ENCODE results near the gene NTM.

NTM gene

GRCh38 chr11:131455843-131456704 is 85.7 kb downstream of the NTM start:
- no peaks in the 10 kb centered on the region for H3K36me3 ChIP-seq
- no peak overlapping the region for H3K27ac ChIP-seq
- no peak for DNase-seq
- H3K4me3 ChIP-seq (ENCODE audit: low read depth, low read length), result no peak overlapping the region
- TF ChIP-seq, protein P1, sequence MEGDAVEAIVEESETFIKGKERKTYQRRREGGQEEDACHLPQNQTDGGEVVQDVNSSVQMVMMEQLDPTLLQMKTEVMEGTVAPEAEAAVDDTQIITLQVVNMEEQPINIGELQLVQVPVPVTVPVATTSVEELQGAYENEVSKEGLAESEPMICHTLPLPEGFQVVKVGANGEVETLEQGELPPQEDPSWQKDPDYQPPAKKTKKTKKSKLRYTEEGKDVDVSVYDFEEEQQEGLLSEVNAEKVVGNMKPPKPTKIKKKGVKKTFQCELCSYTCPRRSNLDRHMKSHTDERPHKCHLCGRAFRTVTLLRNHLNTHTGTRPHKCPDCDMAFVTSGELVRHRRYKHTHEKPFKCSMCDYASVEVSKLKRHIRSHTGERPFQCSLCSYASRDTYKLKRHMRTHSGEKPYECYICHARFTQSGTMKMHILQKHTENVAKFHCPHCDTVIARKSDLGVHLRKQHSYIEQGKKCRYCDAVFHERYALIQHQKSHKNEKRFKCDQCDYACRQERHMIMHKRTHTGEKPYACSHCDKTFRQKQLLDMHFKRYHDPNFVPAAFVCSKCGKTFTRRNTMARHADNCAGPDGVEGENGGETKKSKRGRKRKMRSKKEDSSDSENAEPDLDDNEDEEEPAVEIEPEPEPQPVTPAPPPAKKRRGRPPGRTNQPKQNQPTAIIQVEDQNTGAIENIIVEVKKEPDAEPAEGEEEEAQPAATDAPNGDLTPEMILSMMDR (IDR thresholded peaks at IDR 0.05; ENCODE audit: low read depth, low read length), result no peak
- H3K9me3 ChIP-seq (ENCODE audit: severe bottlenecking), result no peaks in the 10 kb centered on the region
- no peaks in the 10 kb centered on the region for H3K27me3 ChIP-seq (ENCODE audit: insufficient read depth, low read depth, severe bottlenecking)

- H3K27me3 ChIP-seq (ENCODE audit: insufficient read depth, low read depth, severe bottlenecking), result no peaks in the 10 kb centered on the region
- H3K36me3 ChIP-seq, result no peaks in the 10 kb centered on the region
- no peaks in the 10 kb centered on the region for H3K9me3 ChIP-seq (ENCODE audit: severe bottlenecking)
- no peak for DNase-seq
- H3K27ac ChIP-seq, result no peak overlapping the region
- TF ChIP-seq, protein P1 (IDR thresholded peaks at IDR 0.05; ENCODE audit: low read depth, low read length), result no peak
- no peak overlapping the region for H3K4me3 ChIP-seq (ENCODE audit: low read depth, low read length)
Measured at GRCh38 chr11:131457163-131457562, 86.7 kb downstream of the NTM start.

DNA sequence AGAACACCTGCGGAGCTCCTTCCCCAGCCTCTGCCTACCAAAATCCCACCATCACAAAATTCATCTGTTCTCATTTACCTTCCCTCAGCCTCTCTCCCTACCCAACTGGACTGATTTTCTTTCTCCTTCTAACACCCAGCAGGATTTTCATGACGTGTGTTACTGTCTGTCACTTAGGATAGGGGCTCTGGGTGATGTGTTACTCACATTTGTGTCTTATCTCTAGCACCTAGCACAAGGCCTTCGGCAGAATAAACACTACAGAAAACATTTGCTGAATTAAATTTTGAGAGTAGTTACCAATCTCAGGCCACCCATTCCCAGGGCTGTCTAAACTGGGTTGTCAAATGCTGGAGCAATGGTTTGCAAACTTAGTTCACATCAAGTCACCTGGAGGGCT is 88.0 kb downstream of the NTM start:
- Histone ChIP-seq H3K27me3 (ENCODE audit: insufficient read depth, low read depth, severe bottlenecking) (no peaks in the 10 kb centered on the region), H3K27ac (no peak overlapping the region), H3K4me3 (ENCODE audit: low read depth, low read length) (no peak overlapping the region), H3K9me3 (ENCODE audit: severe bottlenecking) (no peaks in the 10 kb centered on the region), H3K36me3 (no peaks in the 10 kb centered on the region)
- TF ChIP-seq, protein P1 (IDR thresholded peaks at IDR 0.05; ENCODE audit: low read depth, low read length), result no peak
- no peak for DNase-seq

- no peak overlapping the region for H3K4me3 ChIP-seq (ENCODE audit: low read depth, low read length)
- H3K27ac ChIP-seq, result no peak overlapping the region
- H3K36me3 ChIP-seq, result no peaks in the 10 kb centered on the region
- TF ChIP-seq, protein P1 (IDR thresholded peaks at IDR 0.05; ENCODE audit: low read depth, low read length), result no peak
- DNase-seq, result no peak
- H3K9me3 ChIP-seq (ENCODE audit: severe bottlenecking), result no peaks in the 10 kb centered on the region
- H3K27me3 ChIP-seq (ENCODE audit: insufficient read depth, low read depth, severe bottlenecking), result no peaks in the 10 kb centered on the region
Measured at GRCh38 chr11:131460931-131461330, 90.5 kb downstream of the NTM start.

GRCh38 chr11:131462622-131463021 is 92.2 kb downstream of the NTM start:
- no peak for DNase-seq
- Histone ChIP-seq H3K9me3 (ENCODE audit: severe bottlenecking) (no peaks in the 10 kb centered on the region), H3K27ac (no peak overlapping the region), H3K27me3 (ENCODE audit: insufficient read depth, low read depth, severe bottlenecking) (no peaks in the 10 kb centered on the region), H3K4me3 (ENCODE audit: low read depth, low read length) (no peak overlapping the region), H3K36me3 (no peaks in the 10 kb centered on the region)
- TF ChIP-seq, protein P1 (IDR thresholded peaks at IDR 0.05; ENCODE audit: low read depth, low read length), result no peak

DNA sequence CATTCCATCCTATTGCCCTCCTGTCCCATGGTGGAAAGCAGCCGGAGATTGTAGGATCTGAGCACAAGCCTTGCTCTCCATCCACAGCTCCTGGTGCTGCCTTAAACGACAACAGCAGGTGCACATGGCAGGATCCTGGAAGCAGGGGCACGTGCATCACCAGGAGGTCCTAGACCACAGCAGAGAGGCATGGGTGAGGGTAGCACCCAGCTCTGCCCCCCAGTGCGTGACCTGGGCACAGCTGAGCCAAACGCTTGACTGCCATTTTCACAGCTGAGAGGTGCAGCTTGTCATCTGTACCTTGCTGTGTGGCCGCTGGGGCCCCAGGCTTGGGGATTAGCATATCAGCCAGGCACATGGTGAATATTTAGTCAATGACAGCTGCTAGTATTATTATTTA is 92.7 kb downstream of the NTM start:
- no peak overlapping the region for H3K27ac ChIP-seq
- no peak overlapping the region for H3K4me3 ChIP-seq (ENCODE audit: low read depth, low read length)
- no peaks in the 10 kb centered on the region for H3K27me3 ChIP-seq (ENCODE audit: insufficient read depth, low read depth, severe bottlenecking)
- H3K9me3 ChIP-seq (ENCODE audit: severe bottlenecking), result no peaks in the 10 kb centered on the region
- no peak for DNase-seq
- no peaks in the 10 kb centered on the region for H3K36me3 ChIP-seq
- TF ChIP-seq, protein P1 (IDR thresholded peaks at IDR 0.05; ENCODE audit: low read depth, low read length), result 0 out of 2 replicates have a peak, but pooled peaks have one; percentile 2

Measured in WERI-Rb-1 (cell line).